IPS-20b (cell line): ENCODE results near the gene LRIT2.

Experiments used
- H3K27ac ChIP-seq: one replicate; pipeline ENCODE4 v1.5.1; 2013; ENCODE audit warnings: low read length
- H3K27me3 ChIP-seq: 2 replicates; pipeline ENCODE4 v1.6.1; 2013; ENCODE audit warnings: mild to moderate bottlenecking, low read length, inconsistent platforms; ENCODE audit not compliant: insufficient read depth
- H3K36me3 ChIP-seq: 2 replicates; pipeline ENCODE4 v1.6.1; 2013; ENCODE audit warnings: low read depth, mild to moderate bottlenecking, inconsistent platforms, low read length, moderate library complexity; ENCODE audit not compliant: insufficient read depth
- H3K4me1 ChIP-seq: 2 replicates; pipeline ENCODE4 v1.6.1; 2013; ENCODE audit warnings: mild to moderate bottlenecking, control low read depth, inconsistent platforms, low read length, moderate library complexity; ENCODE audit not compliant: insufficient read depth
- H3K4me3 ChIP-seq: 2 replicates; pipeline ENCODE4 v1.5.1; 2013; ENCODE audit warnings: mild to moderate bottlenecking, low read length, inconsistent platforms
- H3K9ac ChIP-seq: 2 replicates; pipeline ENCODE4 v1.6.1; 2013; ENCODE audit warnings: low read depth, mild to moderate bottlenecking, inconsistent platforms, low read length, moderate library complexity
- H3K9me3 ChIP-seq: 2 replicates; pipeline ENCODE4 v1.6.1; 2013; ENCODE audit warnings: mild to moderate bottlenecking, low read depth, low read length, inconsistent platforms; ENCODE audit not compliant: insufficient read depth

Gene LRIT2

DNA sequence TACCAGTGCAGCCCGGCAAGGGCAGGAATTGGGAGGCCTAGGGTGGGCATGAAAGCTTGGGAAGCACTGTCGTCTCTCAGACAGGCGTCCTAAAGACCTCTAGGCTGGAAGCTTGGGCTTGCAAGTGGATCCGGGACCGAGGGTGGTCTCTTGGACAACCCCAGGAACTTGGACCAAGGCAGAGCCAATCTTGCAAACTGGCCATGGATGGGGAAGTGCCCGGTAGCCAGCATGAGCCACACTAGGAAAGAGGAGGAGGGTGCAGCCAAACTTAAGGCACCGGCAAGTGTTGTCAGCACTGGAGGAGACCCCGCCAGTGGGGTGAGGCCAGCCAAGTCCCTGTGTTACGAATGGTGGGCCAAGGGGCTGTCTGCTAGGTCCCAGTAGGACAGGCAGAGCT, 8.5 kb downstream of the LRIT2 start:
- Histone ChIP-seq H3K9me3 (no peaks in the 10 kb centered on the region), H3K4me1 (no peaks in the 10 kb centered on the region), H3K36me3 (no peaks in the 10 kb centered on the region), H3K27me3 (no peaks in the 10 kb centered on the region), H3K9ac (no peak overlapping the region), H3K4me3 (no peak overlapping the region), H3K27ac (no peak overlapping the region)

DNA sequence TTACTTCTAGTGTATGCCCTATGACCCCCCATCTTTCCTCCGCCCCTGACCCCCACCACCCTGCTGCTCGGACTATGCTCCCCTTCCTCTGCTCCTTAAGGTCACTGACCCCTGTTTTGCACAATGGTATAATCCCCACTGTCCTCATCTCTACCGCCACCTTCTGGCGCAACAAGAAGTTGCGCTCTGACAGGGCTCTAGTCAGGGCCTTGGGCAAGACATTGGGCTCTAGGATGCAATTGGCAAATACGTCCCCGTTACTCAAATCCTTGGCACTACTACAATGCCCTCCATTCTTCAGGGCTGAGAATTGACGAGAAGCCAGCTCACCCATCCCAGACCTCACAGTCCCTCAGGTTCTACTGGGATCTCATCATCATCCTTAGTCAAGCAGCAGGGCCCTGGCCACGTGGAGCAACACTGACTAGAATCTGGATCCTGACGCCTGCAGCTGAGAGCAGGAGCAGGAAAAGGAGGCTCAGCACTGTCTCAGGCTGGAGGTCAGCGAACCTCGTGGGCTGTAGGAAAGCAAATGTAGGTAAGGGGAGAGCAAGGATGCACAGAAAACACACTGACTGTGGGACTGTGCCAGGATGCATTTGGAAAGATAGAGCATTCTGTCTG, 10.6 kb downstream of the LRIT2 start:
- H3K9ac ChIP-seq, result no peak overlapping the region
- no peak overlapping the region for H3K27ac ChIP-seq
- no peaks in the 10 kb centered on the region for H3K36me3 ChIP-seq
- no peaks in the 10 kb centered on the region for H3K9me3 ChIP-seq
- no peaks in the 10 kb centered on the region for H3K27me3 ChIP-seq
- no peaks in the 10 kb centered on the region for H3K4me1 ChIP-seq
- no peak overlapping the region for H3K4me3 ChIP-seq

DNA sequence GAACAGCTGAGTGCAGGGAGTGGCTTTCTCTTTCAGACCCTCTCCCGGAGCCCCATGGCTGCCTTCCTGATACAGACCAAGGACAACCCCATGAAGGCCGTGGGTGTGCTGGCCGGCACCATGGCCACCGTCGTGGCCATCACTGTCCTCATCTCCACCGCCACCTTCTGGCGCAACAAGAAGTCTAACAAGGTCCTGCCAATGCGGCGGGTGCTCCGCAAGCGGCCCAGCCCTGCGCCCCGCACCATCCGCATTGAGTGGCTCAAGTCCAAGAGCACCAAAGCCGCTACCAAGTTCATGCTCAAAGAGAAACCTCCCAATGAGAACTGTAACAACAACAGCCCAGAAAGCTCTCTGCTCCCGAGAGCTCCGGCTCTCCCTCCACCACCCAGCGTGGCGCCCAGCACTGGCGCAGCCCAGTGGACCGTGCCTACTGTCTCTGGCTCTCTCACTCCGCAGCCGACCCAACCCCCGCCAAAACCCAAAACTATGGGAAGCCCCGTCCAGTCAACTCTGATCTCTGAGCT, 11.2 kb downstream of the LRIT2 start:
- no peaks in the 10 kb centered on the region for H3K9me3 ChIP-seq
- no peaks in the 10 kb centered on the region for H3K36me3 ChIP-seq
- H3K27me3 ChIP-seq, result no peaks in the 10 kb centered on the region
- no peak overlapping the region for H3K9ac ChIP-seq
- no peak overlapping the region for H3K4me3 ChIP-seq
- no peak overlapping the region for H3K27ac ChIP-seq
- no peaks in the 10 kb centered on the region for H3K4me1 ChIP-seq

DNA sequence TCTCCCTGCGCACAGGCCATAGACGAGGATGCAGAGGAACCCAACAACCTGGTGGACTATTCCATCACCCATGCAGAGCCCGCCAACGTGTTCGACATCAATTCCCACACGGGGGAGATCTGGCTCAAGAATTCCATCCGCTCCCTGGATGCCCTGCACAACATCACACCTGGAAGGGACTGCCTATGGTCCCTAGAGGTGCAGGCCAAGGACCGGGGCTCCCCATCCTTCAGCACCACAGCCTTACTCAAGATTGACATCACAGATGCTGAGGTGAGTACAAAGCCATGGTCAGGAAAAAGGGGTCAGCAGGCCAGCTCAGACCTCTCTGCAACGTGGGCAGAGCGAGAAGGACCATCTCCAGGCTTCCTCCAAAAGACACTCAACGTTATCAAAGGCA, 12.3 kb downstream of the LRIT2 start:
- H3K27ac ChIP-seq, result no peak overlapping the region
- no peaks in the 10 kb centered on the region for H3K9me3 ChIP-seq
- no peak overlapping the region for H3K9ac ChIP-seq
- H3K36me3 ChIP-seq, result no peaks in the 10 kb centered on the region
- no peaks in the 10 kb centered on the region for H3K27me3 ChIP-seq
- no peak overlapping the region for H3K4me3 ChIP-seq
- no peaks in the 10 kb centered on the region for H3K4me1 ChIP-seq

DNA sequence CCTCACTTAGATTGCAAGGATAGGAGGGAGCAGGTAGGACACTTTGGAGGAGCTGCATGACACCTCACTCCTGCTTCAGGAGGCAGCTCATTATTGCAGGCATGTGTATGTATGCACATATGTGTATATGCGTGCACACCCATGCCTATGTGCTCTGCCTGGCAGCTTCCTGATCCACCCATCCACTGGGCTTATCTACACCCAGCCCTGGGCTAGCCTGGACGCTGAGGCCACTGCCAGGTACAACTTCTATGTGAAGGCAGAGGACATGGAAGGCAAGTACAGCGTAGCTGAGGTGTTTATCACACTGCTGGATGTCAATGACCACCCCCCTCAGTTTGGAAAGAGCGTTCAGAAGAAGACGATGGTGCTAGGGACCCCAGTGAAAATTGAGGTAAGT, 13.3 kb downstream of the LRIT2 start:
- H3K9ac ChIP-seq, result no peak overlapping the region
- H3K27me3 ChIP-seq, result no peaks in the 10 kb centered on the region
- H3K36me3 ChIP-seq, result no peaks in the 10 kb centered on the region
- H3K4me3 ChIP-seq, result no peak overlapping the region
- no peaks in the 10 kb centered on the region for H3K9me3 ChIP-seq
- no peak overlapping the region for H3K27ac ChIP-seq
- H3K4me1 ChIP-seq, result no peaks in the 10 kb centered on the region

GRCh38 chr10:84211566-84211965, 13.8 kb downstream of the LRIT2 start:
- H3K27me3 ChIP-seq, result no peaks in the 10 kb centered on the region; the same call in 1 of the 2 replicates
- H3K9me3 ChIP-seq, result no peaks in the 10 kb centered on the region
- H3K9ac ChIP-seq, result no peak overlapping the region
- no peak overlapping the region for H3K27ac ChIP-seq
- no peak overlapping the region for H3K4me3 ChIP-seq
- H3K4me1 ChIP-seq, result no peaks in the 10 kb centered on the region
- no peaks in the 10 kb centered on the region for H3K36me3 ChIP-seq

GRCh38 chr10:84208023-84208422, 17.3 kb downstream of the LRIT2 start:
- Histone ChIP-seq H3K9ac (no peak overlapping the region), H3K27ac (no peak overlapping the region), H3K27me3 (no peaks in the 10 kb centered on the region; the same call in 1 of the 2 replicates), H3K36me3 (no peaks in the 10 kb centered on the region), H3K9me3 (no peaks in the 10 kb centered on the region), H3K4me3 (no peak overlapping the region), H3K4me1 (no peaks in the 10 kb centered on the region)

DNA sequence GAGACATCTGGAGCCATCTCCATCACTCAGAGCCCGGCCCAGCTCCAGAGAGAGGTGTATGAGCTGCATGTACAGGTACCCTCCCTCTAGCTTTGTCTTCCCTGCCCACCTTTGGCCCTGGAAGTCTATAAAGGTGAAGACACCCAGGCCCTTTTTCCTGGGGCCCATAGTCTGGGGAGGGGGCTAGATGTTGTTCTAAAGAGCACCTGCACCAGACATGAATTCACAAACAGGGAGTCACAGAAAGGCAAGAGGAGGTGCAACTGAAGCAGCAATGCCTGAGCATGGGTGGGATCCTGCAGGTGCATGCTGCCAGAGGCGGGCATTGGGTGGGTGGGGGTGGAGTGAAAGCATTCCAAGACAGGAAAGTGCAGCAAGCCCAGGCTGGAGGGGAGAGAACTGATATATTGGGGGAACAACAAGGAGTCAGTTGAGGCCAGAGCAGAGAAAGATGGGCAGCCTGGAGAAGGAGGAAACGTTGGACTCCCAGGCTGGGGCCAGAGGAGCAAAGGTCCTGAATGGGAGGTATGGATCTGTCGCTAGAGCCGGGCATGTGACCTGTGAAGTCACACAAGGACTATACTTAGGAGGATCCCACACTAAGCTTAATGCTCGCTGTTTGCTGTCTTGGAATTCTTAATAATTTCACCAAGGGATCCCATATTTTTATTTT, 19.4 kb downstream of the LRIT2 start:
- Histone ChIP-seq H3K27me3 (no peaks in the 10 kb centered on the region; the same call in 1 of the 2 replicates), H3K4me1 (no peaks in the 10 kb centered on the region), H3K9ac (no peak overlapping the region), H3K9me3 (no peaks in the 10 kb centered on the region), H3K4me3 (no peak overlapping the region), H3K27ac (no peak overlapping the region), H3K36me3 (no peaks in the 10 kb centered on the region)

DNA sequence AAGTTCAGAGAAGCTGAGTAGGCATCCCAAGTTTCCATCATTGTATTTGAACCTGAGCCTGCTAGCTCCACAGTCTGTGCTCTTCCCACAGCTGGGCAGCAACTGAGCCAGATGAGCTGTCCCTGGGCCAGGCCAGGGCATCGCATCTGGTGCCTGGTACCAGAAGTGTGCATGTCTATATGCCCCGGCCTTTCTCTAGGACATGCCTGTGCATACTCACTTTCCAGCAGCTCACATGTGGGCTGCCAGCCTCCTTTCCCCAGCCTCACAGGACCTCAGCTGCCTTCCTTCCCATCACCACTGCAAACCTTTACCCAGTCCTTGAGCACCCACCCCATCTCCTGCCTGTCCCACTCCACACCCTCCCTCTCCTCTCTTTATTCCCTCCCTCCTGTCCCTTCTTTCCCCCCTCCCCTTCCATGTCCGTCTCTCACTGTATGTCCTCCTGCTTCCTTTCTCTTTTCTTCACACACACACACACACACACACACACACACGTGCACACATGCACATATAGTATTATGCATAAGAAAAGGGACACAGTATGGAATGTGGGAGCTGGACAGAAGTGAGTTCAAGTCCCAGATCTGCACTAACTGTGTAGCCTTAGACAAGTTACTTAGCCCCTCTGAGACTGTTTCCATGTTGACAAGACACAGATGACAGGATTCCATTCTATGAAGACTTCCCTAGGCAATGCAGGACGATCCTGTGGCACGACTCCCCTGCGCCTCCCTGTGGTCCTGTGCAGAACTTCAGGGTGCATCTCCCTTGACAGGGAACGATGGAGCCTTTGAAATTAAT, 20.1 kb downstream of the LRIT2 start:
- Histone ChIP-seq H3K9me3 (no peaks in the 10 kb centered on the region), H3K27ac (no peak overlapping the region), H3K4me3 (no peak overlapping the region), H3K27me3 (no peaks in the 10 kb centered on the region; the same call in 1 of the 2 replicates), H3K4me1 (no peaks in the 10 kb centered on the region), H3K9ac (no peak overlapping the region), H3K36me3 (no peaks in the 10 kb centered on the region)

GRCh38 chr10:84204610-84205009, 20.7 kb downstream of the LRIT2 start:
- Histone ChIP-seq H3K4me1 (no peaks in the 10 kb centered on the region), H3K9me3 (no peaks in the 10 kb centered on the region), H3K27ac (no peak overlapping the region), H3K27me3 (no peaks in the 10 kb centered on the region; the same call in 1 of the 2 replicates), H3K9ac (no peak overlapping the region), H3K36me3 (no peaks in the 10 kb centered on the region), H3K4me3 (no peak overlapping the region)

DNA sequence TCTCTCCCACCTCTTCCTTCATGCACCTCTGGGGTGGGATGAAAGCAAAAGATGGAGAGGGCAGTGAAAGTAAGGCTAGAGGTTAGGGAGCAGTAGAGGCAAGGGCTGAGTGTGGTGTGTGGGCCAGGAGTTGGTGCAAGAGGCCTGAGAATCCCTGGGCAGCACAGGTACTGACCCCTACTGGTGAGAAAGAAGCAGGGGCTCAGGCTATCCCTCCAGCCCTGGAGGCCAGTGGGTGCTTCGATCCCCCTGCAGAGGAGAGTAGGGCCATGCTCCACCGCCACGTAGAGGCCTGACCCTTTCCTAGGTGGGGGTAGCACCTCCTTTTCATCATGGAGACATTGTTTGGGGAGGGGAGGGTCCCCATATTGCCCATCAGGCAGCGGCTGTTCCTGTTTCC, 21.2 kb downstream of the LRIT2 start:
- Histone ChIP-seq H3K27me3 (no peaks in the 10 kb centered on the region; the same call in 1 of the 2 replicates), H3K27ac (no peak overlapping the region), H3K9ac (no peak overlapping the region), H3K9me3 (no peaks in the 10 kb centered on the region), H3K4me1 (no peaks in the 10 kb centered on the region), H3K4me3 (no peak overlapping the region), H3K36me3 (no peaks in the 10 kb centered on the region)
